GM12865 (cell line): ENCODE data around the gene CFAP77.

ENCODE experiments used
- DNase-seq: peaks from one replicate; pipeline ENCODE4 v3.0.0; 2010; ENCODE audit warnings: low read depth
- H3K4me3 ChIP-seq: 2 replicates; pipeline ENCODE4 v1.5.1; 2011; ENCODE audit warnings: mild to moderate bottlenecking, low read depth, low read length, control low read depth
- CTCF ChIP-seq: IDR thresholded peaks from 2 replicates; pipeline ENCODE4 v1.5.1; 2011; ENCODE audit warnings: low read length, control low read depth, low read depth, inconsistent platforms; ENCODE audit not compliant: insufficient read depth; ENCODE audit errors: missing control alignments

The CFAP77 gene

GRCh38 chr9:132459661-132460060 lies 49.6 kb downstream of the CFAP77 start:
- no peak for DNase-seq
- TF ChIP-seq CTCF: no peak
- no peak overlapping the region for H3K4me3 ChIP-seq

- no peak overlapping the region for H3K4me3 ChIP-seq
- TF ChIP-seq CTCF: no peak
- DNase-seq: no peak
Measured at GRCh38 chr9:132460240-132460639, 50.2 kb downstream of the CFAP77 start.

DNA sequence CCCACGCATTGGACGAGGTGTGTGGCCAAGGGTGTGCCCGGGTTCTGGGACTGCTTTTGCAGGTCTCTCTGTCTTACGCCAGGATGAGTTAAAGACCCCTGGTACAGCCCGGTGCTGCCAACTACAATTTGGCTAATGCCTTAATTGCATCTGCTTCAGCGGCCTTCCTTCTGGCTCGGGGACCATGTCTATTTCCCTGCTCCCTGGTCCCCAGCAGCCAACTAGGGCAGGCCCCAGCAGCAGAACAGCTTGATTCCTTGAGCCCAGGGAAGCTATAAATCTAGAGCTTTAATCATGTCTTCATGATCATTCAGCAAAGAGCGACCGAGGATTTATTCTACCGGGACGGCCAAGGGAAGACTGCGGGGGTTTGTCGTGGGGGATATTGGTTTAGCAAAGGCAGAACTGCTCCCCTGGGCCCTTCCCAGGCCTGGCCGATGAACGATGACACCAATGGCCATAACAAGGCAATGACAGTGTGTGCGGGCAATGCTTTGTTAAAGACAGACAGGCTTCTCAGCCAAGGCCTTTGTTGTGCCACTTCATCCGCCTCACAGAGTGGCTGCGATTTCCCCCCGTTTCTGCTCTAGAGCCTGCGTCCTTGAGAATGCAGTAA lies 51.4 kb downstream of the CFAP77 start:
- DNase-seq: no peak
- H3K4me3 ChIP-seq: no peak overlapping the region
- TF ChIP-seq CTCF: no peak

DNA sequence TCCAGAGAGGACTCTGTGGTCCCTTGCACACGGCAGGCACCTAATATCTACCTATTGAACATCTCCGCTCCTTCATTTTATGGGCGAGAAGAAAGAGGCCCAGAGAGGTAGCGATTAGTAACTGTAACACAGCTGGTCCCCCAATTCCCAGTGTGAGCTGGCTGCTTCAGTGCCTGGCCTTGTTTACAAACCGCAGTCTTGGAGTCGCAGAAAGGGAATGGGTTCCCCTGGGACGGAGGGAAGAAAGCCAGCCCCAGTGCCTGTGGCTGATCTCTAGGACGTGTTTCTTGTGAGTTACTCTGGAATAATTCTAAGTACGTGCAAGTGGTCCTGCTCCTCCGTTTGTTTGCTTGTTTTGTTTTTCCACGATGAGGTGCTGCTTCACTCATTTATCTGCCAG lies 52.0 kb downstream of the CFAP77 start:
- no peak for TF ChIP-seq CTCF
- DNase-seq: no peak
- H3K4me3 ChIP-seq: no peak overlapping the region

GRCh38 chr9:132464547-132464946 lies 54.5 kb downstream of the CFAP77 start:
- TF ChIP-seq CTCF: no peak
- no peak for DNase-seq
- H3K4me3 ChIP-seq: no peak overlapping the region

- TF ChIP-seq CTCF: no peak
- H3K4me3 ChIP-seq: no peak overlapping the region
- no peak for DNase-seq
Measured at GRCh38 chr9:132465131-132465635, 55.2 kb downstream of the CFAP77 start.

- H3K4me3 ChIP-seq: no peak overlapping the region
- DNase-seq: no peak
- TF ChIP-seq CTCF: no peak
Measured at GRCh38 chr9:132472199-132472598, 62.2 kb downstream of the CFAP77 start.
